Jurkat, Clone E6-1 (cell line): Measurements from ENCODE around the gene EFCAB5. TPM values are rescaled to one million over a fixed set of nuclear protein-coding genes. Genes with fewer than 3 reads are reported as not detected.
"Not testable (repeated sequence)": the region's sequence is repeated elsewhere in the genome, so short reads cannot be mapped to it uniquely, and the experiment has no call there.

Experiments used
- DNase-seq: peaks from one replicate; pipeline ENCODE4 v3.0.0-alpha.2; 2011; ENCODE audit warnings: low read depth, low spot score
- H3K4me3 ChIP-seq: 2 replicates; pipeline ENCODE4 v1.5.1; 2011; ENCODE audit warnings: mild to moderate bottlenecking, low read length, control low read depth, moderate library complexity
- polyA plus RNA-seq: library from polyadenylated mRNA; unstranded; fragments of >200 nt; gene quantifications from one replicate; pipeline ENCODE4 v1.2.1, GENCODE V29; 2012; ENCODE audit warnings: missing spikeins; ENCODE audit not compliant: insufficient read length, insufficient read depth

EFCAB5 gene
- 1.1 TPM for polyA plus RNA-seq

GRCh38 chr17:29941334-29941733, at the start of gene EFCAB5:
EFCAB5 (plus strand) TSS chr17:29941634; CDS start chr17:29941797, 163 bp downstream.
- no peak for DNase-seq
- H3K4me3 ChIP-seq, result no peak within 1 kb of the TSS

GRCh38 chr17:29892201-29892600, 49.2 kb upstream of the EFCAB5 start:
- DNase-seq, result no peak
- no peak overlapping the region for H3K4me3 ChIP-seq

GRCh38 chr17:29897136-29897535, 44.3 kb upstream of the EFCAB5 start:
- H3K4me3 ChIP-seq, DNase-seq: not testable (repeated sequence)

GRCh38 chr17:29903471-29903870, 38.0 kb upstream of the EFCAB5 start:
- no peak overlapping the region for H3K4me3 ChIP-seq
- no peak for DNase-seq

GRCh38 chr17:29905086-29905878, 36.2 kb upstream of the EFCAB5 start:
- no peak overlapping the region for H3K4me3 ChIP-seq

GRCh38 chr17:29905879-29906167, 35.6 kb upstream of the EFCAB5 start:
- no peak overlapping the region for H3K4me3 ChIP-seq
- no peak for DNase-seq

More at GRCh38 chr17:29905086-29905878, 36.2 kb upstream of the EFCAB5 start:
- DNase-seq, result no peak

GRCh38 chr17:29906969-29907368, 34.5 kb upstream of the EFCAB5 start:
- no peak for DNase-seq
- no peak overlapping the region for H3K4me3 ChIP-seq

GRCh38 chr17:29909236-29910003, 32.0 kb upstream of the EFCAB5 start:
- H3K4me3 ChIP-seq, result no peak overlapping the region
- no peak for DNase-seq

- no peak overlapping the region for H3K4me3 ChIP-seq
- DNase-seq, result no peak
Measured at GRCh38 chr17:29911641-29912177, 29.7 kb upstream of the EFCAB5 start.

- H3K4me3 ChIP-seq, result no peak overlapping the region
- DNase-seq, result no peak
Measured at GRCh38 chr17:29914819-29915537, 26.5 kb upstream of the EFCAB5 start.

- H3K4me3 ChIP-seq, result no peak overlapping the region
- no peak for DNase-seq
Measured at GRCh38 chr17:29918016-29918415, 23.4 kb upstream of the EFCAB5 start.

- DNase-seq, result no peak
- no peak overlapping the region for H3K4me3 ChIP-seq
Measured at GRCh38 chr17:29918922-29919856, 22.2 kb upstream of the EFCAB5 start.

- no peak overlapping the region for H3K4me3 ChIP-seq
- no peak for DNase-seq
Measured at GRCh38 chr17:29924786-29925185, 16.6 kb upstream of the EFCAB5 start.

GRCh38 chr17:29927546-29927945, 13.9 kb upstream of the EFCAB5 start:
- no peak overlapping the region for H3K4me3 ChIP-seq
- no peak for DNase-seq

- H3K4me3 ChIP-seq, result peak overlapping the region; percentile 99
- DNase-seq, result peak; percentile 39
Measured at GRCh38 chr17:29929006-29929532, 12.4 kb upstream of the EFCAB5 start.

- peak within 1 kb of the TSS; percentile 99 for H3K4me3 ChIP-seq
- DNase-seq, result peak; percentile 78
Measured at GRCh38 chr17:29929533-29930408, 11.7 kb upstream of the EFCAB5 start, which contains the start of gene SSH2. SSH2 (minus strand) TSS chr17:29930228; CDS start chr17:29930000, 228 bp downstream.

GRCh38 chr17:29930409-29931010, 10.9 kb upstream of the EFCAB5 start:
- no peak for DNase-seq
- H3K4me3 ChIP-seq, result peak overlapping the region; percentile 99
